WTC11 (cell line): ENCODE data around the gene SLC7A6OS.

Experiments
- ATF1 ChIP-seq: sonication (generic); formaldehyde crosslinking; IDR thresholded peaks from 2 replicates; pipeline ENCODE4 v1.8.1; 2023; ENCODE audit warnings: mild to moderate bottlenecking, moderate library complexity, missing genetic modification reagents
- CTCF ChIP-seq: fragments of 200-600 bp; IDR thresholded peaks from 2 replicates; pipeline ENCODE4 v1.8.0; 2022; ENCODE audit warnings: antibody characterized with exemption
- FOXK1 ChIP-seq: sonication (generic); formaldehyde crosslinking; IDR thresholded peaks from 2 replicates; pipeline ENCODE4 v1.8.0; 2022; ENCODE audit warnings: mild to moderate bottlenecking, moderate library complexity, missing genetic modification reagents
- NR2C2 ChIP-seq: sonication (generic); formaldehyde crosslinking; IDR thresholded peaks from 2 replicates; pipeline ENCODE4 v1.8.0; 2022; ENCODE audit warnings: mild to moderate bottlenecking, missing genetic modification reagents
- USF2 ChIP-seq: sonication (generic); formaldehyde crosslinking; IDR thresholded peaks from 2 replicates; pipeline ENCODE4 v1.8.1; 2023; ENCODE audit warnings: mild to moderate bottlenecking, missing genetic modification reagents, moderate library complexity

- no peak for TF ChIP-seq FOXK1
- TF ChIP-seq CTCF = no peak
- no peak for TF ChIP-seq USF2 (CRISPR knock-in tag)
- TF ChIP-seq NR2C2 (CRISPR knock-in tag) = no peak
- no peak for TF ChIP-seq ATF1 (CRISPR knock-in tag)
These were observed 40.4 kb downstream of the SLC7A6OS start for GRCh38 chr16:68270353-68270752.
